ENCODE measurements around the gene RAPGEF4.

RAPGEF4 gene

DNA sequence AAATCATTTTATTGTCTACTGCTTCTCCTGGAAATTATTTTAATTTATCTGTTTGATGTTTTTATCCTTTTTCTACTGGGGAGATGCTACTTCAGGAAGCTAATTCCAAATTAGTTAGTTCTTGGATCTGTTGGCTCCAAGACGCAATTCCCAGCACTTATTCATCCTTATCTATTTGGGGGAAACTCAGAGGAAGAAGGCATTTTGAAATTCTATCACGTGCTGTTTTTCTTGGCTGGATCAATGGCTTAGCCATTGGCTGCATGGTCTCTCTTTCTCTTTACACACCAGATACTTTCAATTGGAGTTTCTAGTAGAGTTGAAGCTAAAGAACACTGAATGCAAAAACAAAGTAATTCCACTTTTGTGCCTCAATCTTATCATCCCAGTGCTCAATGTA, 98.3 kb downstream of the RAPGEF4 start:
- no peak for DNase-seq

DNA sequence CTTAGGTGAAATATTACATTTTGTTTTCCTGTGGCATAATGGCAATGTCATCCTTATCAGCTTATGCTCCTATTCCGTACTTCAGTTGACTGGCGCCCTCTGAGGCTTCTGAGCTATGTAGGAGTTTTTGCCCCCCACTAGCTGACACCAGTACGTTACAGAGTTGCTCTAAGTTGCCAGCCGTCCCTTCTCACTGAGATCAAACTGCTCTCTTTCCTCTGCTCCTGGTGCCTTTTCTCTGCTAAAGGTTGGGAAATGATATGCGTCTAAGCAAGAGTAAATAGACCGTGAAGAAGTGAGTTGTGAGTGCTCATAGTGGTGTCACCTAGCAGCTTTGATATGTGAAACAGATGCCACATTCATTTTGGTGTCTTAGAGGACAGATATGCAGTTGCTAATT, 99.2 kb downstream of the RAPGEF4 start:
- no peak for DNase-seq

DNA sequence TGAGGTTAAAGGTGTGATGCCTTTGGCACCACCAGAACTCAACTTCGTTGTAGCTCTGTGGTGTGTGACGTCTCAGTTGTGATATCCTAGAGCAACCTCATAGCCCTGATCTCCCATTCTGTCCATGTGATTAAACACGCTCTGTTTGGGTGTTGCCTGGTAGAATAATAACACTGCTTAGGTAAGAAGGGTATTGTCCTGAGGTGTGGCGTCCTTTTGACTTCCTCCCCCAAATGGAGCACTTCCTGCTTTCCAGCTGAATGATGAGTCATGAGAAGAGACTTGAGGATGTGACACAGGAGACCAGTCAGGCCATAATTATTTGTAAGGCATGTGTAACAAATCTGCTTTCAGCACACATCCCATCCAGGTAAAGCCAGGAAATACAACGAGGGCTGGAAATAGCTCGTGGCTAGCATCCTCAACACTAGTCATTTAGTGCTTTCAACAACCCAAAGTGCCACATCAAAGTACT, 100.7 kb downstream of the RAPGEF4 start:
- DNase-seq: no peak

DNA sequence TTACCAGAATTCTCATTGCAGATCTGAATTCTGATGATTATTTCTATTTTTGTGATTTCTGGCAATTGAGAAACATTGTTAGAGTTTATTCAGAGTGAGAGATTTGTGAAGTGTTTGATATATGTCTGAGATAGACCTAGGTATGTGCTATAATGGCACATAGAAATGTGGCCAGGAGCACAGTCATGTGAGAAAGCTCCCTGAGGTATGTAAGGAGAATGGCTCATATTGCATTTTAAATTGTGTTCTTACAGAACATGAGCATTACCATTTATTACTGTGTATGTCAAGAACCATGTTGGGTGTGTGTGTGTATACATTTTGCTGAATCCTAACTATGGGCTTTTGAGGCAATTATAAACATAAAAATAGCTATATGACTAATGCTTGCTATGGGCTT, 101.2 kb downstream of the RAPGEF4 start:
- no peak for DNase-seq

DNA sequence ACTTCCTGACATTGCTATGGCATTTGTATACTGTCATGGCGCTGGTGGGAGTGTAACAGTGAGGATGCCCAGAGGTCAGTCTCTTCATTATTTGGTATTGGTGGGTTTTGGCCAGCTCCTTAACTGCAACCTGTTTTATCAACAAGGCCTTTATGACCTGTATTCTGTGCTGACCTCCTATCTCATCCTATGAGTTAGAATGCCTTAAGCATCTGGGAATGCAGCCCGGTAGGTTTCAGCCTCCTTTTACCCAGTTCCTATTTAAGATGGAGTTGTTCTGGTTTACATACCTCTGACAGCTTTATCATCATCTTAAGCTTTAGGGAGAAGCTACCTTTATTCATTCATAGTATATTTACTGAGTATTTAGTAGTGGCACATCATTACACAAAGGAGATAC, 103.8 kb downstream of the RAPGEF4 start:
- no peak for DNase-seq

DNA sequence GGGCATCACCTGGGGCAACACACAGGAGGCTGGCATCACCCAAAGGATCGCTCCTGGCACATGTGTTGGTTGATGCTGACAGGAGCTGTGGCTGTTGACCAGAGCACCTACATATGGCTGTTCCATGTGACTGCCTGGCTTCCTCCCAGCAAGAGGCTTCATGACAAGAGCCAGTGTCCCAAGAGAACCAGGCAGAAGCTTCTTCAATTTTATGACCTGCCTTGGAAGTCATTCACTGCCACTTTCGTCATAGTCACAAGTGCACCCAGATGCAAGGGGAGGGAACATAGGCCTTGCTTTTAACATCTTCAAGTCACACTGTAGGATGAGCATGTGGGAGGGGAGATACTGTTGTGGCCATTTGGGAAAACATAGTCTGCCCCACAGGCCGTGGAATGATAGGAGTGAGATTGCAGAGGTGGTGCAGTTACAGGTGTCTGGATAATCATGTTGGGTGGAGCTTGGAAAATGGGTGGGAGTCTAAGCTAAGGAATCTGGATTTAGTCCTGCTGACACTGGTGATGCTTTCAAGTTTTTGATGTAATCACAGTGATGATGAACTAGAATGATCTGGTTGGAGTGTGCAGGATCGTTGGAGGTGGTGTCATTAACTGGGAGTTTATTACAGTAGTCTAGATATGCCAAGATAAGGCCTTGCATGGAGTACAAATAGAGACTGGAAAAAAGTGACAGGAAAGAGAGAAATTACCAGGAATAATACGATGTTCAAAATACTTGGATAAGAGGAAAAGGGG, 107.0 kb downstream of the RAPGEF4 start:
- DNase-seq: no peak

DNA sequence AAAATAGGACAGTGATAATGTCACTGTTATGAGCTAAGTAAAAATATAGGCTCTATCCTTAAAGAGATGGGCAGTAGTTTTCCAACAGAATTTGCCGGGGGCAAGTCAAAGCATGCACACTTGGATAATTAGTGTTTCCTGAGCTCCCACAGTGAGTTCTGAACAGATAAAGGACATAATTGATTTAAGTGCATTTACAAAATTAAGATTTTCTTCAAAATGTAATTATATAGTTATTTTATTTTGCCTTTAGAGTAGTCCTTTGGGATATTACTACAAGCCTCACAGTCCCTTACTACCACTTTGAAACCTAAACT, 107.6 kb downstream of the RAPGEF4 start:
- no peak for DNase-seq

DNA sequence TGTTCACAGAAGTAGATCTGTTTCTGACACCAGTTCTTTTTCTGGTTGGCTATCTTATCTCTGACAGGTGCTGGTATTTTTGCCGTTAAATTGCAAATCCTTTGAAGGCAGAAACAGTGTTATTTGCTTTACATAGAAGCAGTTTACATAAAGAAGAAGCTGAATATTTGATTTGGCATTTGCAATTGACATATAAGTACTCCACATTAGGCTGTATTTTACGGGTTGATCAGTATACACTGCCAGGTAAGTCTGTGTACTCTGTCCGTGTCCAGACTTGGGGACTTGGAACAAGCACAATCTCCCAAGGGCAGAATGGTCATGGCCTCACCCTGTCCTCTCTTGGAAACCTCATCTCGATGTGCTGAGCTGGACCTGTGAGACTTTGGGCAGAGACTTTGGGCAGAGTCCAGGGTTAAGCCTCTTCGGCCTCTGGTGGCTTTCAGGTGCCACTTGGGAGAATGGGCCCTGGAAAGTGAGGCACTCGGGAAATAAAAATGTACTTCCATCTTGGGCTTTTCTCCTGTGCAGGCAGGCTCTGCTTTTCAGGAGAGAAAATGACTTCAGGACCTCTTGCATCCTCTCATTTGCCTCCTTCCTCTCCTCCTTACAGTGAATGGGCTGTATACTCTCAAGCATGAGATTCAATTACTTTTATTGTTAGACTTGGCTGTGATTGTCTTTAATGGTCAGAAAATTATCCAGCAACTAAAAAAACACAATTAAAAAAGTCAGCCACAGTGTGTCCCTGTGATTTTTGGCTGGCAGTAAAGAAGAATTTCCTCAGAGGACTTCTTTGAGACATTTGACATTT, 108.5 kb downstream of the RAPGEF4 start:
- no peak for DNase-seq

DNA sequence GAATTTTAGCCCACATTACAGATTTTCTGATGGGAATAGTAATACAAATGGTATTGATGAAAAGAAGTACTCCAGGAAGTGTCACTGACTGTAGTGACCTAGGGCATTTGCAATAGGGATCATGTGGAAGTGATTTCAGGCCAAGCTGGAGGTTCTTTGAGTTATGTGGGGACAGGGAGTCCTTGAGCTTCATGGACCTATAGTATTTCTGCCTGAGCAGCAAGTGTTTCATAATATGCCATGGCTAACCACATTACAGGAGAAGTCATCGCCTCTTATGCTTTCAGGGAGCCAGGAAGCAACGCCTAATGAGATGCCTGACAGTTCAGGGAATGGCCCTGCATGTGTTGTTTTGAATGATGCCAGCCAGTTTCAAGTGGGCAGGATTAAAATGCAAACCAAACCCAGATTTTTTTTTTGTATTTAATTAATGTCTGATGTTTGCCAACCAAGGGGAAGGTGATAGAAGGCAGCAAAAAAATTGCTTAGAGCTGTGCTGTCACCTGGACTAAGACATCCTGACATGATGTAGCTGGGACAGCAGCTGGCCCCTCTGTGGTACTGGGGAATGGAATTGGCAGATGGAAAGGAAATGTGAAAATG, 109.5 kb downstream of the RAPGEF4 start:
- DNase-seq: peak; percentile 53

DNA sequence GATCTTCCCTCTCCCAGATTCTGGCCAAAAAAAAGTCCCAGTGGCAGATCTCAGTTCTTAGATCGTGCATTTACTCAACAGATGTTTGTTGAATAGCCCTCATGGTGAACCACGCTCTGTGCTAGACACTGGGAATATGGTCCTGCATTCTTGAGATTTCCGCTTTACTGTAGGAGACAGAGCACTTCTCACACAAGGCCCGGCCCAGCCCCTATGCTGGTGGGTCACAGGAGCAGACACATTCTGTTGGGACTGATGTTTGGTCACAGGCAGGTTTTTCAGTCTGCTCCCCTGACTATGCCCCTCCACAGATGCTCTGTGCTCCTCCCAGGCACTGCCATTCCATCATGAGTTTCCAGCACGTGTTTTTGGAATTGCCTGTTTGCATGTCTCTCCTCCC, 110.9 kb downstream of the RAPGEF4 start:
- DNase-seq: no peak

DNA sequence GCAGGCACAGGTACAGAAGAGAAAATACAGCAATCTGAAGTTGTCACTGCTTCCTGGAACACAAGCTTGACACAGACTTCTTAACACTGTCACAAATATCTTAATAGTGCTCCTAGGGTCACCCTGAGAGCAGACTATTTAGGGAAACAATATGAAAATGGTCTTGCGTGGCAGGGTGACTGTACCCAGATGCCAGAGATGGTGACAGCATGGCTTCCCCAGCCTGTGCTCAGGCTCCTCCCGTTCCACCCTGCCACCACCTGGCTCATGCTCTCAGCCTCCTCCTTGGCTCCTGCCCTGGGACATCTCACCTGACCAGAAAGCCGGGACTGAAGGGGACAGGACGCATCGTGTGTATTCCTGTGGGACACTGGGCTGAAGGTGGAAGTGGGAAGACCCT, 111.5 kb downstream of the RAPGEF4 start:
- no peak for DNase-seq

DNA sequence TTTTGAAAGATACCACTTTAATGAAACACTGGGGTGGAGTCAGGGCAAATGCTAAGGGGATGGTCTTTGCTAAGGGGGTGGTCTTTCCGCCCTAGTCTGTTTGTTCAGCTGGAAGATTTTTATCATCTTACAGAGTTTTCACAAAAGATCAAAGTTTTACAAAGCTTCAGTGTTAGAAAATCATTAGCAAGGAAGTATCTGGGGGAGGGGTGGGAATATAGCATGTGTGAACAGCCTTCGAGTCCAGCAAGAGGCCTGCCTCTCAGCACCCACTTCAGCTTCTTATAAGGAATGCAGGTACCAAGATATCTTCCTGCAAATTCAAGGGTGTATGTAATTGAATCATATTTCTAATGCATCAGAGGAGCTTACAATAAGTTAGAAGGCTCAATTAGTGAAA, 112.9 kb downstream of the RAPGEF4 start:
- no peak for DNase-seq

DNA sequence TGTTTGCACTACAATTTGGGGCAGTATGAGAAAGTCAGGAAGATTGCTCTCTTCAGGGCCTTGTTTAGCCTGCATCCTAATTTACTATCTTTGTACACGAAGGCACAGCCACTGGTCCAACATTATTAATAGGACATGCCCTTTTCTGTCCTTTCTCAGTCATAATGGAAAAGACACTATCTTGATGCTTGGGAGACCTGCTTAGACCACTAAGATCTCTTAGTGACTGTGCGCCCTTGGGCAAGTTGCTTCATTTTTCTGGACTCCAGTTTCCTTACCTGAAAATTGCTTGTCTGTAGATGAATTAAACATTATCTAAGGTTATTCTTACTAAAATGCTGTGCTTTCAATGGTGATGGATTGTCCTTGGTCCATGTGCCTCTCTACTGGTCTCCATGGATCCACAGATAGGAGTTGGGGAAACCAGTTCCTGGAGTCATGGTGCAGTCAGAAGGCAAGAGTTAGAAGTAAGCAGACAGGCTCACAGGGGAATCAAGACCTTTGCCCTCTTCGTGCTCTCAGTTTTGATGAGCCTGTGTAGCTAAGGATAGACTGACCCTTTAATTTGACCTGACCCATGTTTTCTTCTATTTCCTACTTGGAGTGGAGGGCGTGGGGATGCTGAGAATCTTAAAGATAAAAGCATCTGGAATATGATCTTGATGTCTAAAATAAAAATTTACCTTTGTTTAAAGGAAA, 114.0 kb downstream of the RAPGEF4 start:
- DNase-seq: no peak

DNA sequence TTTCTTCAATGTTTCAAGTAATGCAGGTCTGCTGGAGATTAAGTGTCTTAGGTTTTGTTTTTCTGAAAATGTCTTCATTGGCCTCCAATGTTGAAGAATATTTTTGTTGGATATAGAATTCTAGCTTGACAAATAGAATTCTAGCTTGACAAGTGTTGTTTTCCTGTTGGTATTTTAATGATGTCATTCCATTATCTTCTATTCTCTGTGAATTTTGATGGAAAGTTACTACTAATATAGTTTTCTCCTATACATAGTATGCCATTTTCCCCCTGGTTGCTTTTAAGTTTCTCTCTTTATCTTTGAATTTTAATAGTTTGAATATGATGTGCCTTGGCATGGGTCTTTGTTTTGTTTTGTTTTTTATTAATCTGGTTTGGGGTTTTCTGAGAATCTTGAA, 119.9 kb downstream of the RAPGEF4 start:
- DNase-seq: no peak

DNA sequence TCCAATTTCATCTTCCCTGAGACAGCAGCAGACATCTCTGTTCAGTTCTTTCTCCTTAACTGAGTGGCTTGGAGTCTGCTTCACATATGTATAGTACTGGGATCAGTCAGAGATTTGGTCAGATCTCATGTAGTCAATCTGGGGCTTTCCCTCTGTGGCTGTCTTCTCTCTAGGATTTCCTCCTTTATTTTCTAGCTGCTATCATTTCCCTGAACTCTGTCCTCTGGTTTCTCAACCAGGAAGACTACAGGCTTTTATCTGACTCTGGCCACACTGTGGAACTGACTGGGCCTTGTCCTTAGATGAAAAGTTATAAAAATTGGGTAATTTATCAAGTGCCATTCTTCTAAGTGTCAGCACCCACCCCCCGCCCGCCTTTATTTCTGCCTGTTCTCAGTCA, 121.0 kb downstream of the RAPGEF4 start:
- no peak for DNase-seq

DNA sequence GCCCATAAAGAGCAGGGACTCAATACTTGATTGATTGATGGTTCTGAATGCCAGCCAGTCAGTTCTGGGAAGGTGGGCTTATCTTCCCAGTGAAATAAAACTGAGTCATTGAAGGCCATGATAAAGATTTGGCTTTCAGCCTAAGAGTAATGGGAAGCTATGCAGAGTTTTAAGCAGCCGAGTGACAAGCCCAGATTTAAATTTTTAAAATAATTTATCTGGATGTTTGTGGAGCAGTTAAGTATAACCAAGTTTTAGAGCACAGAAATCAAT, 122.8 kb downstream of the RAPGEF4 start:
- DNase-seq: no peak

DNA sequence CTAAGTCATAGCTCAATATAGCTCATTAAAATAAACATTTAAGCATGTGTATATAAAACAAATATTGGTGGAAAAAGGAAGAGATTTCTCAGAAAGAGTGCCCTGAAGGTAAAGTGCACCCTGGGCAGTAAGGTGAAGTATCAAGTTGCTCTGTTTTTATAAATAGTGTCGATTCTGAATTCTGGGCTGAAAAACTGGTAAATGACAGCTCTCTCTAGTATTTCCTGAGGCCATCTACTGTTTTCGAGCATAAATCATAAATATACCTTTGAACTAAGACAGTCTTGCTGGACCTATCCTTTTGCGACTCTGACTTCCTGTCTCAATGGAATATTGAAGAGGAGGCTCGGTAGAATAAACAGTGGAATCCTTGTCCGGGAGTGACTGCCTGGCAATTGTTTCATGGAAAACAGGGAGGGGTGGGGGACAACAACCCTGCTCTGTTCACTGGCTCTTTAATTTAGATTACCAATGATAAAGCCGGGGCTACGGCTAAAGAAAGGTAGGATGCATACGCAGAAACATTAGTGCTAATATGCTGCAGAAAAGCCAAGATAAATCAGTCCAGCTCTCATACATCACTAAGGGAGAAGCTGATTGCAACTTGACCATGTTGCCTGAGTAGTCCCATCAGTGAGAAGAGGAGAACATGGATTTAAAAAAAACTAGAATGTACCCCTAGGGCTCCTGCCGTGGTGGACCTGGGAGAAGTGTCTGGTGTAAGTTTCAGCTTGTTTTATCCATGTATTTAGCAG, 124.1 kb downstream of the RAPGEF4 start:
- DNase-seq: no peak

DNA sequence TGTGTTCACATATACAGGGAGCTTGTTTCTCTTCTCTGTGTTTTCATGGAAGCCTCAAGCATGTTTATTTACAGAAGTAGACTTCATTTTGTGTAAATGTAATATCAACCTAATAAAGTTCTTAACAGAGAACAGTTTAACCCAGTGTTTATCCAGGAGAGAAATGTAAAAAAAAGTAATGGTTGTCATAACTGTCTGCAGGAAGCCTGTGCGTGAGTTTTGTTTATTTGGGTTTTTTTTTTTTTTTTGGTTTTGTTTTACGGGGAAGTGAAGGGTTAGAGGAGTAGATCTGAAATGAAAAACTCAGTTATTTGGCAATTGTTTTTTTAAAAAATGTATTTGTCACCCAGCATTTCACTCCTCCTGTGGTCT, 124.7 kb downstream of the RAPGEF4 start:
- no peak for DNase-seq

DNA sequence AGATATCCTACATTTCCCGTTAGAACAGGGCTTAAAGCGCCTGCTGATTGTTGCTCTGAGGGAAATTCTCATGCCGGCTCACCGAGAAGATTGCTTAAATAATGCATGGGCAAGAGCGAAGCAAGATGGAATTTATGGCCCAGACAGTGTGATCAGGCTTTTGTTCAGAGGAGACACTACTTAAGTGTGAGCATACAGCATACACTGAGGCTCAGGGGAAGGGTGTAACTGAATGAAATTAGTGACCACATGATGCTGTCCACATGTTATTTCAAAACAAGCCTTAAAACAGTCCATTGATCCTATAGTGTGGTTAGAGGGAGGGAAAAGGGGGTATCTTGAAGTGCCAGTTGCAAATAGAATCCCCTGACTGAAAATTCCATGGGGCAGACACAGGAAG, 125.5 kb downstream of the RAPGEF4 start:
- DNase-seq: no peak

DNA sequence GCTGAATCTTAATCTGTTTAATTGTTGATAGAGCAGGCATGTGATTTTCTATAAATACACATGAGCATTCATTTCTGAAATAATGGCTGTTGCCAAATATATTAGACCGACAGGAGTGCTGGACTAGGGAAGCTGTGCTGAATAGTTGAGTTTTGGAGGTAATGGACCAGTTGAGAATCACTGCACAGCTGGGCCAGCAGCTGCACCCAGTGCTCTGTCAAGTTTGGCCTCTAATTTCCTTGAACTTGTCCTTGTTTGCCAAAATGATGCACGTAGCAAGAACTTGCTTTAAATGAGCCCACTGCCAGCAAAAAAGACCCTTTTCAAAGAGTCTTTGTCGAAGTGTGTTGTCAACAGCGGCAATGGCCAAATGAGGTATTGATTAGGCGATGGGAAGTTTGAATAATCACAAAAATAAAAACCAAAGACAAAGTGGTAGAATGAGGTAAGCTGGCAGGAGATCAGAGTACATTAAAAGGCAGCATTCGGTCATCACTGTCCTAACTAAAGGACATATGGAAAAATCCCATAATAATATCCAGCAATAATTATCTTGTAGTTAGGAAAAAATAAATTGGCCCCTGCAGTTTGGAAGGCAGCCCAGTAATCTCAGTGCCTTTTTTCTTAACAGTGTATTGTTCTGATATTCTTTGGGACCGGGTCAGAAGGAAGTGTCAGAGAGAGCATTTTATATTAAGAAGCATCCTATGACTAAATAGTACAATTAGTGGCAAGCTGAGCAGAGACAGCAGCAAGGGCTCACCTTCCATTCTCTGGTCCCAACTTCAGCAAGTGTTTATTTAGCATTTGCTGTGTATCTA, 126.2 kb downstream of the RAPGEF4 start:
- no peak for DNase-seq

DNA sequence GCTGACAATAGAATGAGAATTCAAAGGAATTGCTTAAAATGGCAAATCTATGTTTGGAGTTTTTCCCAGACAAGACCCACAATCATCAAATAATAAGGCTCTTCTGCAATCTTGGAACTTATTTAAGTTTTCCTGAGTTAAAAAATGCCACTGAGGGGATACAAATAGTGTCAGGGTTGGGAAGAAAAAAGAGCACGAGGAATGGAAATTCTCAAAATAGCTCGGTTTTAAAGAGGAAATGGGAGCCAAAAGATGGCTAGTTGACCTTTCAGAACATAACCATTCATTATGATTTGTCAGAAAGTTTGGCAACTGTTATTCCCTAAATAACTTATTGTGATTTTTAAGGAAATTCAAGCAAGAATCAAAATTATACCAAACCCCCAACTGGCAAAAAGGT, 127.7 kb downstream of the RAPGEF4 start:
- no peak for DNase-seq

DNA sequence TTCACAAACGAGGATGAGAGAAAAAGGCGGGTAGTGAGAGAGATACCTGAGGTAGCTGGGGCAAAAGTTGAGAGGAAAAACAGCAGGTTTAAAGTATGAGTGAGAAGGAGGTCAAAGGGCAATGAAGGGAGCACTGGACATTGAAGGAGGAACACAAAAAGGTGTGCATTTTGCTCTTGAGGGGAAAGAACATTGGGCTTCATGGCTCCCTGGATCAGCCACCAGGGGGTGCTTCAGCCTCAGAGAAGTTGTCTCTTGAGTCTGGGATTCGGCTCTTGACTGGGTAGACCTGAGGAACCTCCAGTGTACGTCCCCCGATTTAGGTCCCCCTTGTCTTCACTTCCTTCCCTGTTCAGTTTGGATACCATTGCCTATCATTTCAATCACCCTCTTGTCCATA, 128.5 kb downstream of the RAPGEF4 start:
- DNase-seq: no peak

Data from NCI-H774 (cell line).